Calu3 (cell line): ENCODE results near the gene BOD1L1. TPM values are rescaled to one million over a fixed set of nuclear protein-coding genes. Genes with fewer than 3 reads are reported as not detected.

Experiments
- BruUV-seq: library from RNA; stranded (reverse); fragments of 400-500 nt; replicated peaks from 2 replicates; lab custom pipeline; 2021; lab: Mats Ljungman, UMichigan
- CTCF ChIA-PET: fragments of 300-600 bp; sonication (Branson Sonifier 250); formaldehyde crosslinking; loops from one replicate; lab custom pipeline; 2022; ENCODE audit warnings: antibody characterized with exemption; lab: Charles Lee
- DNase-seq: peaks from one replicate; pipeline ENCODE4 v3.0.0; 2022
- H3K27ac Mint-ChIP-seq: one replicate; pipeline ENCODE4 v1.8.0; 2022; ENCODE audit warnings: mixed read lengths; ENCODE audit not compliant: unreplicated experiment
- H3K27me3 Mint-ChIP-seq: one replicate; pipeline ENCODE4 v1.8.0; 2022; ENCODE audit warnings: mixed read lengths; ENCODE audit not compliant: unreplicated experiment
- H3K36me3 Mint-ChIP-seq: one replicate; pipeline ENCODE4 v1.8.0; 2022; ENCODE audit warnings: mild to moderate bottlenecking, moderate library complexity, mixed read lengths; ENCODE audit not compliant: insufficient read depth, unreplicated experiment
- H3K4me1 Mint-ChIP-seq: one replicate; pipeline ENCODE4 v1.8.0; 2022; ENCODE audit warnings: mild to moderate bottlenecking, low read depth, mixed read lengths; ENCODE audit not compliant: unreplicated experiment
- H3K4me3 Mint-ChIP-seq: one replicate; pipeline ENCODE4 v1.8.0; 2022; ENCODE audit warnings: mild to moderate bottlenecking, low read depth, moderate library complexity, mixed read lengths; ENCODE audit not compliant: unreplicated experiment
- H3K9me3 Mint-ChIP-seq: one replicate; pipeline ENCODE4 v1.8.0; 2022; ENCODE audit warnings: low read depth, mixed read lengths; ENCODE audit not compliant: unreplicated experiment
- intact Hi-C: fragments of 100-400 bp; cut with micrococcal nuclease; formaldehyde crosslinking; loops from one replicate; pipeline ENCODE4 v1.10.0; 2022; ENCODE audit not compliant: unreplicated experiment
- total RNA-seq: library from RNA; stranded (reverse); gene quantifications from 2 replicates; pipeline ENCODE4 v1.2.3, GENCODE V29; 2022
- TF ChIP-seq, protein P1 (sequence below): fragments of 200-600 bp; IDR thresholded peaks from one replicate; pipeline ENCODE4 v1.8.0; 2022; ENCODE audit warnings: antibody characterized with exemption; ENCODE audit not compliant: unreplicated experiment

BOD1L1 gene
- total RNA-seq, 1 experiment from 2014 or later: 25.7 TPM

DNA sequence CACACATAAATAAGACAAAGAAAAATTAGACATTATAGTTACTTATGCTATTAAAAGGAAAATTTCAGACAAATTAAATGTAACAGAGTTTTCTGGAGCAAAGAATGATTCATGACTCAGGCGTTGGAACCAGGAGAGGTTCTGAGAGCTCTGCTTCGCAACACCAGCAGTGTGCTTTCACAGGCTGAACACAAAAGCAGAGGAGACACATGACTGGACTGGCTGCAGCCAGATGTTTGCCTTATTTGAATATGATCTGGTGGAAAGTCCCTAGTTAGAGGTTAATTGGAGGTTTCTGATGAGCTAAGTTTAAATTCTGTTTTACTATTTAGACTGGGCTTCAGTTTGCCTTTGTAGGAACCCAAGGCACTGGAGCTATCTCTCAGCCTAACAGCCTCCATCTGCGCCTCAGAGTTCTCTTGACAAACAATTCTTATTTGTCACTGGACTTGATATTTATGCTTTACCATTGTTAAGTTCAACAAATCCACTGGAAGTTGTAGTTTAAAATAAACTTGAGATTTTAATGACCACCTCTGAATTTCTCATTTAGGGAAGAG is 16.2 kb downstream of the BOD1L1 start:
- no peaks in the 10 kb centered on the region for H3K9me3 Mint-ChIP-seq
- H3K4me3 Mint-ChIP-seq: no peak overlapping the region
- H3K27me3 Mint-ChIP-seq: no peaks in the 10 kb centered on the region
- intact Hi-C loops: no loop called here
- no peak for DNase-seq
- TF ChIP-seq, protein P1, sequence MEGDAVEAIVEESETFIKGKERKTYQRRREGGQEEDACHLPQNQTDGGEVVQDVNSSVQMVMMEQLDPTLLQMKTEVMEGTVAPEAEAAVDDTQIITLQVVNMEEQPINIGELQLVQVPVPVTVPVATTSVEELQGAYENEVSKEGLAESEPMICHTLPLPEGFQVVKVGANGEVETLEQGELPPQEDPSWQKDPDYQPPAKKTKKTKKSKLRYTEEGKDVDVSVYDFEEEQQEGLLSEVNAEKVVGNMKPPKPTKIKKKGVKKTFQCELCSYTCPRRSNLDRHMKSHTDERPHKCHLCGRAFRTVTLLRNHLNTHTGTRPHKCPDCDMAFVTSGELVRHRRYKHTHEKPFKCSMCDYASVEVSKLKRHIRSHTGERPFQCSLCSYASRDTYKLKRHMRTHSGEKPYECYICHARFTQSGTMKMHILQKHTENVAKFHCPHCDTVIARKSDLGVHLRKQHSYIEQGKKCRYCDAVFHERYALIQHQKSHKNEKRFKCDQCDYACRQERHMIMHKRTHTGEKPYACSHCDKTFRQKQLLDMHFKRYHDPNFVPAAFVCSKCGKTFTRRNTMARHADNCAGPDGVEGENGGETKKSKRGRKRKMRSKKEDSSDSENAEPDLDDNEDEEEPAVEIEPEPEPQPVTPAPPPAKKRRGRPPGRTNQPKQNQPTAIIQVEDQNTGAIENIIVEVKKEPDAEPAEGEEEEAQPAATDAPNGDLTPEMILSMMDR: no peak
- no TSS peak for BruUV-seq
- H3K36me3 Mint-ChIP-seq: peaks cover 6% of the 10 kb centered on the region
- CTCF ChIA-PET: no interaction called here
- H3K27ac Mint-ChIP-seq: no peak overlapping the region
- no peaks in the 10 kb centered on the region for H3K4me1 Mint-ChIP-seq

- CTCF ChIA-PET: no interaction called here
- H3K4me3 Mint-ChIP-seq: no peak overlapping the region
- H3K27ac Mint-ChIP-seq: no peak overlapping the region
- no peak for DNase-seq
- H3K36me3 Mint-ChIP-seq: peaks cover 16% of the 10 kb centered on the region
- no TSS peak for BruUV-seq
- H3K9me3 Mint-ChIP-seq: no peaks in the 10 kb centered on the region
- intact Hi-C loops: no loop called here
- TF ChIP-seq, protein P1: no peak
- no peaks in the 10 kb centered on the region for H3K4me1 Mint-ChIP-seq
- H3K27me3 Mint-ChIP-seq: no peaks in the 10 kb centered on the region
Observed at GRCh38 chr4:13605330-13605729, 22.2 kb downstream of the BOD1L1 start.

- TF ChIP-seq, protein P1: no peak
- Mint-ChIP-seq H3K4me3 (no peak overlapping the region), H3K27ac (peak overlapping the region; percentile 32), H3K4me1 (no peaks in the 10 kb centered on the region), H3K36me3 (peaks cover 16% of the 10 kb centered on the region), H3K9me3 (no peaks in the 10 kb centered on the region), H3K27me3 (no peaks in the 10 kb centered on the region)
- BruUV-seq: no TSS peak
- CTCF ChIA-PET: no interaction called here
- DNase-seq: no peak
- intact Hi-C loops: no loop called here
Observed at GRCh38 chr4:13601848-13602247, 25.7 kb downstream of the BOD1L1 start.

DNA sequence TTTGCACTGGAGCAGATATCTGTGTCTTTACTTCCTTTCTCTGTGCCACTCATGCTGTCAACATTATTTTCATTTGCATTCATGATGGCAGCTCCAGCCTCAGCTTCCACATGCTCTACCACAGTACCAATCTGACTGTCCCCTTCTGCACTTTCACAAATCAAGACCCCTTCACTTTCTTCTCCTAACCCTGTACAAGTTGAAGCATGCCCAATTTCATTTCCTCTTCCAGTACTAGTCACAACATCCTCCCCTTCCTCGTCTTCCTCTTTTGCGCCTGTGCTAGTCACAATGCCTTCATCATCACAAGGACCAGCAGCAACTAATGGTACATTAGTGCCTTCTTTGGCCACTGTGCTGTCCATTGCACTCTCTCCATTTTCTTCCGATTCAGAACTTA is 26.5 kb downstream of the BOD1L1 start:
- TF ChIP-seq, protein P1: no peak
- no peak overlapping the region for H3K27ac Mint-ChIP-seq
- CTCF ChIA-PET: no interaction called here
- no peaks in the 10 kb centered on the region for H3K9me3 Mint-ChIP-seq
- intact Hi-C loops: no loop called here
- H3K4me3 Mint-ChIP-seq: no peak overlapping the region
- H3K36me3 Mint-ChIP-seq: peaks cover 16% of the 10 kb centered on the region
- BruUV-seq: no TSS peak
- DNase-seq: no peak
- no peaks in the 10 kb centered on the region for H3K27me3 Mint-ChIP-seq
- H3K4me1 Mint-ChIP-seq: no peaks in the 10 kb centered on the region
